NCI-H526 treated with DMSO at 0.1 percent for 48 hours (cell line): ENCODE measurements around the gene ZNF568.

Experiments used
- DNase-seq: peaks from one replicate; lab custom pipeline; 2025; lab: John Stamatoyannopoulos, UW

ZNF568 gene

DNA sequence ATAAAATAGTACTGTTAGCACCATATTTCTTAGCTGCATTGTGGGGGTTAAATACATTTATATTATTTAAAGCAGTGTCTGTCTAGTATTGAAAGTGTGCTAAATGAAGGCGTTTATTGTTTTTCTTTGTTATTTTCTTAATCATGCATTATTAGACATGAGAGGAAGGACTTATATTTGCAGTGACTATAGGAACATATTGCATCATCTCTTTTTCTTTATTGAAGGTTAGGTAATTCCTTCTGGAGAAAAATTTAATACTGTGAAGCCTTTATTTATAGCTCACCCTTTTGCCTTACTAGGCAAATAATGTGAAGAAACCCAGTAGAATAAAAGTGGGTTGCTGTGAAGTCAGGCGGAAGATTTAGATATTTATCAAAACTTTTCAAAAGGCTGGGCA lies 83.2 kb downstream of the ZNF568 start:
- DNase-seq = no peak

DNA sequence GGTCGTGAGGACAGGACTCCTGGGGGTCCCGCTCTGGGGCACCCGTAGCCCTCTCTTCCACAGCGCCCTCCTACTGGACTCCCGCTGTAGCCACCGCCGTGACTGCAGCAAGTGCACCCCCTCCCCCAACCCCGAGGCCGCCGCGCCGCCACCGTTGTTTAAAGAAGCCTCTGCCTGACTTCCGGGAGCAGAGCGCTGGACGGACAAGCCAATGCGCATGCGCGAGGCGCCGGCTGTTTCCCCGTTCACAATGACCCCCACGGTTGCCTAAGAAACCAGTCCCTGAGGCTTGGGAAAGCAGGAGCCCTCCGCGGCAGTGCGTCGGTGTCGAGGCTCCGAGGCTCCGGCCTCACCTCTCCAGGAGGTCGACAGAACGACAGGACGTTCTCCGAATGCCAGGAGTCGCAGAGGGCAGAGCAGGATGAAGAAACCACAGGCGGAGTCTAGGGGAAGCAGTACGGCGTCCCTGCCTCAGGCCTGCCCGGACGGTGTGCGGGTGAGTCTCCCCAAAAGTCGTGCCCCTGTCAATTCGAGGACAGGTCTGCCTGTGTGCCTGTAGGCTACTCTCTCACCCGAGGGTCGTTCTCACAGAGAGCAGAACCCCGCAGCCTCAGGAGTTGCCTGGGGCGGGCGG lies 91.6 kb downstream of the ZNF568 start:
- no peak for DNase-seq

DNA sequence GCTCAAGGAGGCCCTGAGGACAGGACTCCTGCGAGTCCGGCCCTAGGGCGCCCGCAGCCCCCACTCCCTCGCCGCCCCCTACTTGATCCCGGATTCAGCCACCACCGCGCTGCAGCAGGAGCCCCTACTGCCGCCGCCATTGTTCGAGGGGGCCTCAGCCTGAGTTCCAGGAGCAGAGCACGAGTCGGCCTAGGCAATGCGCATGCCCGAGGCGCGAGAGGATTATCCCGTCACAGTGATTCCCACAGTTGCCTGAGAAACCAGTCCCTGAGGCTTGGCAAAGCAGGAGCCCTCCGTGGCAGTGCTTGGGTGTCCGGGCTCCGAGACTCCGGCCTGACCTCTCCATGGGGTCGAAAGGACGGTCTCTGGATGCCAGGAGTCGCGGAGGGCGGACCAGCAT lies 93.7 kb downstream of the ZNF568 start:
- no peak for DNase-seq

DNA sequence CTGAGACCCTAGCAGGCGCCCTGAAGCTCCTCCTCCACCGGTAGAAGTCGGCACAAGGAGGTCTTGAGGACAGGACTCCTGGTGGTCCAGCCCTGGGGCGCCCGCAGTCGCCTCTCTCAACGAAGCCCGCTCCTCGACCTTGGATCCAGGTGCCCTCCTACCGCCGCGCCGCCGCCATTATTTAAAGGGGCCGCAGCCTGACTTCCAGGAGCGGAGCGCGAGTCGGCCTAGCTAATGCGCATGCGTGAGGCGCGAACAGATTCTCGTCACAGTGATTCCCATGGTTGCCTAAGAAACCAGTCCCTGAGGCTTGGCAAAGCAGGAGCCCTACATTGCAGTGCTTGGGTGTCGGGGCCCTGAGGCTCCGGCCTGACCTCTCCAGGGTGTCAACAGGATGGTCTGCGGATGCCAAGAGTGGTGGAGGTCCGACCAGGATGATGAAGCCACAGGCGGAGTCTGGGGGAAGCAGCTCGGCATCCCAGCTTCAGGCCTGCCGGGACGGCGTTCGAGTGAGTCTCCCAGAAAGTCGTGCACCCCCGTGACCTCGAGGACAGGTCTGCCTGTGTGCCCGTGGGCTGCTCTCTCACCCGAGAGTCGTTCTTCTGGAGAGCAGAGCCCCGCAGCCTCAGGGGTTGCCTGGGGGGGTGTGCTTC lies 96.1 kb downstream of the ZNF568 start:
- DNase-seq = no peak

DNA sequence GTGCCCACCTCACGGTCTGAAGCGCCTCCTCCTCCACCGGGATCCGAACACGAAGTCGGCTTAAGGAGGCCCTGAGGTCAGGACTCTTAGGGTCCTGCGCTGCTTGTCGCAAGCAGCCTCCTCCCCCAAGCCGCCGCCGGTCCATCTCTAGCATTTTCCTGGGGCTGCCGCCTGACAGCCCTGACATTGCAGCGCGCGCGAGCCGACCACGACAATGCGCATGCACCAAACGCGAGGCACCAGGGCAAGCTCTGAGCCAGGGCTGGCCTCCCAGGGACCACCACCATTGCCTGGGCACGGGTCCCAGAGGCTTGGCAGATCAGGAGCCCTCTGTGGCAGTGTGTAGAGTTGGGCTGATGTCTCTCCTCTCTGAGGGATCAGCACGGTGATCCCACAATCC lies 98.3 kb downstream of the ZNF568 start:
- DNase-seq = no peak

DNA sequence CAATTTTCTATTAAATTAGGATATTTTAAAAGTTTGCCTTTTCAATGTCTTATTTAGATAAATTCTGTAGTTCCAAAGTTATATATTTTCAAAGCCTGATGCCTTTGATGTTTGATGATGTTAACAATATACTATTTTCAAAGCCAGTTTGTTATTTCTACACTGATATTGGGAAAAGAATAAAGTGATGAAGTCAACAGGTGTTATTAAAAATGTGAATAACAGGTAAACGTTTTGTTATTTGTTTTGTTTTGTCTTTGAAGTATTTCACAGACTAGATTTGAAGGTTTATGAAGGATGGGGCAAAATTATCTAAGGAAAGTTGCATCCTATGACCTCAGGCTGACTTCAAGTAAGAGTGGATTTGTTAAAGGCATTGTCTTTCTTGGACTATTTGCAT lies 129.0 kb downstream of the ZNF568 start:
- no peak for DNase-seq
